DOHH2 (cell line): Measurements from ENCODE around the gene SPAG16.

Experiments used
- H3F3A ChIP-seq: fragments of 200-600 bp; sonication (generic), shearing (Covaris generic); 2 replicates; pipeline ENCODE4 v1.6.0; 2016; ENCODE audit warnings: antibody characterized with exemption, mild to moderate bottlenecking; ENCODE audit not compliant: control insufficient read depth, insufficient read depth
- H3K27ac ChIP-seq: fragments of 200-600 bp; sonication (generic); 2 replicates; pipeline ENCODE4 v1.5.1; 2014; ENCODE audit warnings: low read depth, mild to moderate bottlenecking, low read length, moderate library complexity
- H3K27me3 ChIP-seq: fragments of 200-600 bp; sonication (generic); 2 replicates; pipeline ENCODE4 v1.6.1; 2014; ENCODE audit warnings: mild to moderate bottlenecking, low read length, mixed read lengths; ENCODE audit not compliant: control insufficient read depth
- H3K36me3 ChIP-seq: fragments of 200-600 bp; sonication (generic); 2 replicates; pipeline ENCODE4 v1.6.1; 2014; ENCODE audit warnings: mild to moderate bottlenecking, low read length, moderate library complexity, mixed read lengths; ENCODE audit not compliant: control insufficient read depth
- H3K4me1 ChIP-seq: fragments of 200-600 bp; sonication (generic); 2 replicates; pipeline ENCODE4 v1.6.1; 2014; ENCODE audit warnings: mild to moderate bottlenecking, low read length, mixed read lengths; ENCODE audit not compliant: control insufficient read depth
- H3K4me2 ChIP-seq: fragments of 200-600 bp; sonication (generic); 2 replicates; pipeline ENCODE4 v1.6.0; 2014; ENCODE audit warnings: mild to moderate bottlenecking, low read length, moderate library complexity
- H3K4me3 ChIP-seq: fragments of 200-600 bp; sonication (generic); 2 replicates; pipeline ENCODE4 v1.5.1; 2014; ENCODE audit warnings: mild to moderate bottlenecking, low read length, mixed read lengths
- H3K79me2 ChIP-seq: fragments of 200-600 bp; sonication (generic); 2 replicates; pipeline ENCODE4 v1.6.1; 2014; ENCODE audit warnings: mild to moderate bottlenecking, low read length, mixed read lengths; ENCODE audit not compliant: control insufficient read depth
- H3K9me2 ChIP-seq: fragments of 200-600 bp; sonication (generic); replicated peaks from 2 replicates; pipeline ENCODE4 v1.6.1; 2014; ENCODE audit warnings: mild to moderate bottlenecking, low read length, mixed read lengths; ENCODE audit not compliant: control insufficient read depth
- H3K9me3 ChIP-seq: fragments of 200-600 bp; sonication (generic); 2 replicates; pipeline ENCODE4 v1.6.1; 2014; ENCODE audit warnings: antibody characterized with exemption, low read length, mixed read lengths; ENCODE audit not compliant: control insufficient read depth, insufficient read depth
- H4K20me1 ChIP-seq: fragments of 200-600 bp; sonication (generic); 2 replicates; pipeline ENCODE4 v1.6.0; 2014; ENCODE audit warnings: low read depth, mild to moderate bottlenecking, antibody characterized with exemption, low read length, moderate library complexity; ENCODE audit not compliant: control insufficient read depth, insufficient read depth
- CTCF ChIP-seq: fragments of 200-600 bp; sonication (generic); IDR thresholded peaks from one replicate; pipeline ENCODE4 v1.5.1; 2014; ENCODE audit warnings: antibody characterized with exemption, mild to moderate bottlenecking, low read depth, low read length; ENCODE audit not compliant: poor library complexity, severe bottlenecking
- EZH2phosphoT487 ChIP-seq: fragments of 200-600 bp; sonication (generic); IDR thresholded peaks from 2 replicates; pipeline ENCODE4 v1.6.1; 2017; ENCODE audit warnings: borderline replicate concordance, mild to moderate bottlenecking, antibody characterized with exemption, low read length, moderate library complexity, mixed read lengths

Gene SPAG16

GRCh38 chr2:213868526-213868925 is 584.3 kb downstream of the SPAG16 start:
- Histone ChIP-seq H3K36me3 (no peaks in the 10 kb centered on the region), H3K79me2 (no peaks in the 10 kb centered on the region), H3K9me2 (no peaks in the 10 kb centered on the region), H3F3A (no peaks in the 10 kb centered on the region), H3K27ac (no peak overlapping the region), H3K4me1 (no peaks in the 10 kb centered on the region), H3K9me3 (no peaks in the 10 kb centered on the region), H3K27me3 (no peaks in the 10 kb centered on the region), H3K4me3 (no peak overlapping the region), H3K4me2 (no peak overlapping the region), H4K20me1 (no peaks in the 10 kb centered on the region)
- TF ChIP-seq EZH2phosphoT487 (no peak), CTCF (no peak)

GRCh38 chr2:213885485-213885884 is 601.2 kb downstream of the SPAG16 start:
- H3K36me3 ChIP-seq: no peaks in the 10 kb centered on the region
- no peak for TF ChIP-seq CTCF
- no peak for TF ChIP-seq EZH2phosphoT487
- H3K9me2 ChIP-seq: no peaks in the 10 kb centered on the region
- no peaks in the 10 kb centered on the region for H3F3A ChIP-seq
- H3K79me2 ChIP-seq: no peaks in the 10 kb centered on the region
- H3K4me2 ChIP-seq: no peak overlapping the region
- H4K20me1 ChIP-seq: no peaks in the 10 kb centered on the region
- no peak overlapping the region for H3K27ac ChIP-seq
- H3K27me3 ChIP-seq: no peaks in the 10 kb centered on the region
- H3K9me3 ChIP-seq: no peaks in the 10 kb centered on the region
- no peak overlapping the region for H3K4me3 ChIP-seq
- H3K4me1 ChIP-seq: no peaks in the 10 kb centered on the region

GRCh38 chr2:213914510-213914909 is 630.2 kb downstream of the SPAG16 start:
- H3K4me1 ChIP-seq: no peaks in the 10 kb centered on the region
- no peaks in the 10 kb centered on the region for H4K20me1 ChIP-seq
- no peaks in the 10 kb centered on the region for H3K9me2 ChIP-seq
- H3K27ac ChIP-seq: no peak overlapping the region
- H3K4me2 ChIP-seq: no peak overlapping the region
- H3F3A ChIP-seq: no peaks in the 10 kb centered on the region
- no peaks in the 10 kb centered on the region for H3K9me3 ChIP-seq
- H3K4me3 ChIP-seq: no peak overlapping the region
- no peaks in the 10 kb centered on the region for H3K27me3 ChIP-seq
- no peaks in the 10 kb centered on the region for H3K79me2 ChIP-seq
- H3K36me3 ChIP-seq: no peaks in the 10 kb centered on the region
- no peak for TF ChIP-seq CTCF
- TF ChIP-seq EZH2phosphoT487: no peak

GRCh38 chr2:213920014-213920413 is 635.8 kb downstream of the SPAG16 start:
- Histone ChIP-seq H3F3A (no peaks in the 10 kb centered on the region), H3K4me3 (no peak overlapping the region), H3K4me1 (no peaks in the 10 kb centered on the region), H3K9me3 (peaks cover 3% of the 10 kb centered on the region; the same call in 1 of the 2 replicates), H3K36me3 (no peaks in the 10 kb centered on the region), H3K4me2 (no peak overlapping the region), H4K20me1 (no peaks in the 10 kb centered on the region), H3K27me3 (no peaks in the 10 kb centered on the region), H3K79me2 (no peaks in the 10 kb centered on the region), H3K9me2 (no peaks in the 10 kb centered on the region), H3K27ac (no peak overlapping the region)
- no peak for TF ChIP-seq CTCF
- TF ChIP-seq EZH2phosphoT487: no peak
